Head of caudate nucleus (tissue), 42 donors: ENCODE results near the gene GSG1.
"Not testable (repeated sequence)": the region's sequence is repeated elsewhere in the genome, so short reads cannot be mapped to it uniquely, and the experiment has no call there.

ENCODE experiments used
- DNase-seq, 42 donors: peaks; one replicate each; pipeline versions ENCODE4 v3.0.0 to v3.0.0-alpha.2; 2020 to 2021; ENCODE audit warnings: mixed read lengths in 7 of 42
- intact Hi-C: fragments of 100-400 bp; cut with DNase I; formaldehyde crosslinking; loops from one replicate; pipeline ENCODE4 v1.15.0; 2022

Gene GSG1

DNA sequence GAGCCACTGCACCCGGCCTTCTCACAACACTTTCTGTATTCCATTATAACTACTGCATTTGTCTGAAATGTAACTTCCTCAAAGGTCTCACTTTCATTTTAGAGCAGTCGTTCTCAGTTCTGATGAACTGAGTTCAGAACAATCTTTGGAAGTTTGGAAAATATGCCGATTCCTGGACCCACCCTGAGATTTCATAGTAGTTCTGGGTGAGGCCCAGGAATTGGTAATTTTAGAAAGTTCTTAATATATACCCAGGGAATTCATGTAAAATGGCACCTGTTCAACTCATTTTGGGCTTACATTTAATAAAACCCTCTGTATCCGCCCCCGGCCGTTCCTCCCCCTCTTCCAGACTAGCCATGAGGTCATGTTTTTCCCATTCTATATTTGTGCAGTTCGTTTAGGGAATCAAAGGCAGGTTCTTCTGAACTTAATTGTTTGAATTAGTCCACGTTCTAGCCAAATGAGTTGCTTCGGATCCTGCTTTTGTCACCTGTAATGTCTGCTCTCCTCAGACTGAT, 5.9 kb downstream of the GSG1 start:
- no peak for DNase-seq
- intact Hi-C loops, result loop anchor here (2.0 to 10.0 kb wide), 3 partner anchors 93 to 183 kb away; partner anchors contain the start of gene HEBP1

DNA sequence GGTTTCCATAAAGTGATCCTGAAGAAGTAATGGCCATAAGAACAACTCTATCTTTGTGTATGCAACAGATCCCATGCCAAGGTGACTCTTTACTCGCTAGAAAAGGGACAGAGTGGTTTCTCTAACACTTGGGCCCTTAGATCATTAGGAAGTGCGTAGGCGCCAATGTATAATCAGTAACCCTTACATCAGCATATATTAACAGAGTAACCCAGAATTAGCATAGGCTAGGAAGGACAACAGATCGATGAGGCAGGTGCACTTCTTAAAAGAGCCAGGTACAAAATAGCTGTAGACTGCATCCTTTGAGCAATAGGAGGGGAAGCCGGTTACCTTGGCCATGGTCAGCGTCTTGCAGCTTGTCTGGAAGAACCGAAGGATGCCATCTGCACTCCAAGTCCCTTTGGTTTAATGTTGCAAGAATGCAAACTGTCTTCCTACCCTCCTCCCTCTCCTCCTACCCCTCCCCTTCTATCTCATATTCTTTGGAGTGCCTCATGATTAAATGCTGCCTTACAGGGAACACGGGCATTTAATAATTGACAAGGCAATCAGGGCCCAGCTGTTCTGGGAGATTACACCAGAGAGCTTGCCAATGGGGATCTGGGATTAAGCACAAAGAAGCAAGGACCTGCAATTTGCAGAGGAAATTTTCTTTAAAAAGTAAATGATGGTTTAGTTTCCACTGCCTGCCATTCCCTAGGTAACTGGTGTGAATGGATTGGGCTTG, 8.0 kb downstream of the GSG1 start:
- intact Hi-C loops, result loop anchor here (10.0 kb wide), 2 partner anchors 91 to 181 kb away; partner anchors contain the start of gene HEBP1
- DNase-seq, result no peak

DNA sequence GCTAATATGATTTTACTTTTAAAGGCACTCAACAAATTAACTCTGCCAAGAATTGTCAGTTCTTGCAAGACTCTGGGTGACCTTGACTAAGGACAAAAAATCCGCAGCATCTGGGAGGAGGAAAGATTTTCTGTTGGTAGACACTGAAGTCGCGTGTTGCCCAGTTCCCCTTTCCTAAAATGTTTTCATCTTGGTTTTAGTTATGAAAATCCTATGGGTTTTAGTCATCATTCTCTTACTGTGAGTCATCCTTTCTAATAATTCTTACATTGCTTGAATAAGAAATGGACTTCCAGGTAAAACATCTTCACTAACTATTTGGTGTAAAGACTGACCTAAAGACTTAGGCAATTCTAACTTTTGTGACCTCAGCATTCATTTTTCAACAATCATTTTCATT, 9.1 kb downstream of the GSG1 start:
- intact Hi-C loops, result loop anchor here (10.0 kb wide), 2 partner anchors 90 to 180 kb away; partner anchors contain the start of gene HEBP1
- no peak for DNase-seq

DNA sequence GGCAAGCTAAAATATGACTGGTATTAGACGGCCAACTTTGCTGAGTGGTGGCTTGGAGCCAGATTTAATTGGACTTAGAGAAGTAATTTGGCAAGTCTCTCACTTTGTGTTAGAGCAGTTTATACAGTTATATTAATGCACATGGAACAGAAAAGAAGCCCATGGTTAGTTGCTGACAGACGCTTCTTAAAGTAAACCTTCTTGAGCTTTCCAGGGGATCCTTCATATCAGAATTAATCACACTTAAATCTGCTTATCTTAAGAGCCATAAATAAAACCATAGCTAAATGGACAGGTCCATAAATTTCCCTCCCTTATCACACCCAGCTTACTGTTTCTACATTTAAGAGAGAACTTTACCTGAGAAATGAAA, 9.6 kb downstream of the GSG1 start:
- DNase-seq, result no peak

DNA sequence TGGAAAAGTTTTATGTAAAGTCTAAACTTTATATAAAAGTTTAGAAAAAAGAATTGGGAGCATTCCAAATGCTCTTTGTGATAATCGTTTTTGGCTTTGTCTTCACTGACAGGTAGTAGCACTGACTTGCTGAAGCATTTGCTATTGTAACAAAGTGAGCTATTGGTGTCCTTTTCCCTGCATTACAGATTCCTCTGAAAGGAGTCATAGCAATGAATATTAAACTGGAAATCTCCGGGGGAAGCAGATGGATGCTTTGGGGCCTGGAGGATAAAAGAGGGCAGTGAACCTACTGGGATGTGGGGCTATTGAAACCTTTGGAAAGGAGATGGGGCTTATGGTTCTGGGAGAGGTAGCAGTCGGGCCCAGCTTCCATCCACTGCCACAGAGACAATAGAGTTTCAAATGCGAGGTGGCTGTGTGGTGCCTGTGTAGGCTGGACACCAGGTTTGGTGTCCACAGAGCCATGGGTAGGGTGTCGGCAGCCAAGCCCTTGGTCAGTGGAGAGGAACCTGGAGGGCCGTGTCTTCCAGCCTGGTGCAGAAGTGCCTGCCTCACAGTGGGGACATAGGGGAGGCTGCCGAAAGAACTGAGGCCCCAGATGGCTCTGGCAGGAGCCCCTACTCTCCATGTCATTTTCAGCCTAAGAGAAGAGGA, 10.1 kb downstream of the GSG1 start:
- no peak for DNase-seq

More for the DNA sequence above, 9.6 kb downstream of the GSG1 start:
- intact Hi-C loops, result loop anchor here (10.0 kb wide), 2 partner anchors 89 to 179 kb away; partner anchors contain the start of gene HEBP1

DNA sequence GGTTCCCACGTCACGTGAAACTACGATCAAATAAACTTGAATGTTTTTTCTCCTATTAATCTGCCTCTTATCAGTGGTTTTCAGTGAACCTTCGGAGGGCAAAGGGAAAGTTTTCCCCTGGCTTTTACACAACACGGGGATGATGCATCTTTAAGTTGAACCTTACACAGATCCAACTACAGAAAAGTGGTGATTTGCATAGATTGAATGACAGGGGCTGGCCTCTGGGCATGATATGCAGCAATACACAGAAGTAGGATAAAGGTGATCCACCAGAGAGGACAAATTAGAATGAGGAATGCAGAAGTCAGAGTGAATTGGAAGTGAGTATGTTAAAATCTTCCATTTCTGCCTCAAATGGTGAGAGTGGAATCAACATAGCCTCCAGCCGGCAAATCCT, 11.6 kb downstream of the GSG1 start:
- intact Hi-C loops, result loop anchor here (10.0 kb wide), 2 partner anchors 87 to 177 kb away; partner anchors contain the start of gene HEBP1
- no peak for DNase-seq

More for the DNA sequence above, 10.1 kb downstream of the GSG1 start:
- intact Hi-C loops, result loop anchor here (10.0 kb wide), 2 partner anchors 89 to 179 kb away; partner anchors contain the start of gene HEBP1

DNA sequence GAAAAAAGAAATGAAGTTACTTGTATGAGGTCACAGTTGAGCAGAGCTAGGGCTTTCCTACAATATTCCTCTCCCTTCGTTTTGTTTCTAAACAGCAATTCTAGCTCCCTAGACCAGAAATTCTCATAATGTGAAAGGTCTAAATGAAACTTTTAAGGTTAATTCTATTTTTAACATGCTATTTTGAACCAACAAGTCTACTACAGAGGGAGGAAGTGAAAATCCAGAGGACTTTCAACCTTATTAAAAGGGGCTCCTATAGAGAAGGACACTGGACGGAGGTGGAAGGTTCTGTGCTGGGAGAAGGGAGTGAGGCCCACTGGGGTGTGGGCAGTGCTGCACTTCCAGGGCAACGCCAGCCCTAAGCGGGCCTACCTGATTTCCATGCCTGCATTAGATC, 13.4 kb downstream of the GSG1 start:
- DNase-seq, result no peak
- intact Hi-C loops, result loop anchor here (10.0 kb wide), 2 partner anchors 85 to 175 kb away; partner anchors contain the start of gene HEBP1

DNA sequence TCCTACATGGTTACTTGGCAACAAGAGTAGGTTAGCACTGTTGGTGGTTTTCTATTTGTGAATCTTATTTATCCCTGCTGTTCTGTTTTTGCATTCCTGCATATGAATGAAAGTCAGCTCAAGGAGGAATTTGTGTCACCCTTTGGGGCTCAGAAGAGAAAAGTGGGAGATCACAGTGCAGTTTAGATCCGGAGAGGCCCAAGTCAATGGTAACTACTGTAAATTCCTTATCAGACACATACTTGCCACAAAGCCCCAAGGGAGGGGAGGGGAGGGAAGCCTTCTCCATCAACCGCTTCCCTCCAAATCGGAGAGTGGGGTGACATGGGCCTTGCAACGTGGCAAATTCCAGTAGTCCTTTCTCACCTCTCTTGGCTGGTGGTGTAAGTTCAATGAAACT, 15.0 kb downstream of the GSG1 start:
- DNase-seq, result no peak
- intact Hi-C loops, result no loop called here

DNA sequence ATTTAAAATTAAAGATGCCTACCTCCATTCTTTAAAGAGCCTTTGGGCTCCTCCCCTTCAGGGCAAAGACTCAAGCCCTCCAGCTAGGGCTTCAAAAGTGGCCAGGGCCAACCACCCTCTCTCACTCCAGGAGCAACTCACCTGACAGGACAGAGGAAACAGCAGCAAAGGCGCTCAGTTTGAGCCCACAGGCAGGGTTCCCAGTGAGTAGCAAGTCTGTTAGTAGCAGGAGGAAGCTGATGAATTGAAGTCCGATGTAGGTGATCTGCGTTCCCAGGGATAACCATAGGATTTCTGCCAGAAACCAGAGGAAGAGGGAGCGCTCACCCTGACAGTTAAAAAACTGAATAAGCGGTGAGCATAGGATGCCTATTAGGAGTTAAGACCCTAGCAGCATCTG, 15.7 kb downstream of the GSG1 start:
- intact Hi-C loops, result no loop called here
- no peak for DNase-seq

DNA sequence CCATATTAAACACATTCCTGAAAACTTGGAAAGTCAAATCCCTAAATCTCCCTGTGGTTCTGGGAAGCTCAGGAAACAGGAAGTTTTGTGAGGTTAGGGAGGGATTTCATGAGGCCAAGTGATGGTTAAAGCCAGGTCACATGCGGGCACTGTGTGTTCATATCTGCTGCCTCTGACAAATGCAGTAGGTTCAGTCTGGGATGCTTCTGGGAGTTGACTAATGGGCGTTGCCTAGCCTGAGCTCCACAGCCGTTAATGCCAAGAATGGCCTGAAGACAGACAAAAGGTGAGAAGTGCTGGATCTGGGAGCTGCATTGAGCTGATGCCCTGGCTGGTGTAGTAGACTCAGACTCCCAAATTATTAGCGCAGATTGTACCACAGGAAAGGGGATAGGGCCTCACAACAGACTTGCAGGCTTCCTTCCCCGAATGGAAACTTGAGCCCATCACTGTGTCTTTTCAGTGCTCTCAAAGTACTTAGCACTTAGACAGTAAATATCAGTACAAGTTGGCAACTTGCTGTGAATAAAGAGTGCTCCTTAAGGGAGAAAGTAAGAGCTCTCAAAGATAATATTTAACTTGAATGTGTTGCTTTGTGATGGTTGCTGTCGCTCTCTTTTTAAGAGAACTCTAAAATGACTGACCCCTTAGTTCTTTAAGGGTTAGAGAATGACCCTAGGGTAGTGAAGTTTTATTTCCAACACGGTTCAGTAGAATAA, 17.3 kb downstream of the GSG1 start:
- intact Hi-C loops, result no loop called here

DNA sequence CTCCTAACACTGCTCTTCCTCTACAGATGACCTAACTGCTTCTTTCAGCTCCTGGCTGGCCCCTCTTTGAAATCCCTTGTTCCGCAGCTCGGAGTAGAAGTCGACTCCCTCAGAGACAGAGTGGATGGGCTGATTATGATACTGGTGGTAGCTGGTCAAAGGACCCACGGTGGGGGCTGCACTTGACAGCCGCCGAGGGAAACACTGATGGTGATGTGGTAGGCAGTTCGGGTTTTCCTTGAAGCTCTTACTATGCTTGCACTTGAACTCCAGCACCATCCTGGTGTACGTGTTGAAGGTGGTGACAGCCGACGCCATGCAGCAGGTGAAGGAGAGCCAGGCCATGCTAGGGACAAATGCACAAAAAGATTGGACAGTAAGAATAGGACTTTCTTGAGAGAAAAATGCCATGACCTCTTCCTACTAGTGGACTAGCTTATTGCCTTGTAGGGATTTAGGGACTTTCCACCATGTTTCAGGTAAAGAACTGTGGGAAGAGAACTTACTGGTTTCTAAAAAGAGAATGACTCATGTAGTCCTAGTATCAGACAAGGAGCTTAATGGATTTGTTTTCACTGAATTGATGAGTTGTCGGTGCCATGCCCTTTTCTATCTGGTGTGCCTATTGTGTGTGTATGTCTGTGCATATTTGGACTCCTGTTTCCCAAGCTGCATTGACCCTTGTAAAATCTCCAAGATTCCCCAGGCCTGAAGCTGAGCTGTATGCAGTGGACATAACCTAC, 18.4 kb downstream of the GSG1 start:
- intact Hi-C loops, result no loop called here
- DNase-seq, result no peak

More for the DNA sequence above, 17.3 kb downstream of the GSG1 start:
- DNase-seq, result no peak

DNA sequence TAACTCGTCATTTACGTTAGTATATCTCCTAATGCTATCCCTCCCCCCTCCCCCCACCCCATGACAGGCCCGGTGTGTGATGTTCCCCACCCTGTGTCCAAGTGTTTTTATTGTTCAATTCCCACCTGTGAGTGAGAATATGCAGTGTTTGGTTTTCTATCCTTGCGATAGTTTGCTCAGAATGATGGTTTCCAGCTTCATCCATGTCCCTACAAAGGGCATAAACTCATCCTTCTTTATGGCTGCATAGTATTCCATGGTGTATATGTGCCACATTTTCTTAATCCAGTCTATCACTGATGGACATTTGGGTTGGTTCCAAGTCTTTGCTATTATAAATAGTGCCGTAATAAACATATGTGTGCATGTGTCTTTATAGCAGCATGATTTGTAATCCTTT, 19.8 kb downstream of the GSG1 start:
- DNase-seq, intact Hi-C loops: not testable (repeated sequence)

DNA sequence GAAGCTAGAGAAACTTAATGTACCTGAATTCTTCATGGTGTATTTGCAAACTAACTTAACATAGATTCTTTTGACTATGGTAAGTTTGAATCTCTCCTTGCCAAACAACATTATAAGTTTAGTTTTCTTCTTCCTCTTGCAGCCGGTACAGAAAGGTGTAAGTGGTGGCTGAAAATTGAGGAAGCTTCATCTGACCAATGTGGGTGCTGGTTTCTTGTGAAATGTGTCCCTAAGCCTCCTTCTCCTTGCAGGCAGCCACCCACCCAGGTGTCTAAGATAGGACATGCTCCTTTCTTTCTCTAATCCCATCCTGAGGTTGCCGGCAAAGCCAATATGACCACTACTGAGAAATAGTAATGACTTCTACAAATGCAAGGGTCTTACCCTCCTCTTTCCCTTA, 20.6 kb downstream of the GSG1 start:
- intact Hi-C loops, result no loop called here
- no peak for DNase-seq

DNA sequence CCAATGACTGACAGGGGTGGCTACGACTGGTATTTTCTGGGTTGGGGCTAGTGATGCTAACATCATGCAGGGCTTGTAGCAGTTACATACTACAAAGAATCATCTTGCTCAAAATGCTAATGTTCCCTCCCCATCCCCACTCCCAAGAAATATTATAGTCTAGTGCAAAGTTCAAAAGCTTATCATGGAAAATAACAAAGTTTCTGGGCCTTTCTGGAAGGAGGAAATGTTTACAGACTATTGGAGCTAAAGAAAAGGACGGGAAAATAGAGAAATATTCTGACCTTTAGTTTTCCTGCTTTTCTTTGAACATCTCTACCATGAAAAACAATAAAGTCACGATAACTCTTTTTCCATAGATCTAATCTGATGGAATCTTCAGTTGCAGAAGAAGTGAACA, 23.2 kb downstream of the GSG1 start:
- no peak for DNase-seq
- intact Hi-C loops, result no loop called here

DNA sequence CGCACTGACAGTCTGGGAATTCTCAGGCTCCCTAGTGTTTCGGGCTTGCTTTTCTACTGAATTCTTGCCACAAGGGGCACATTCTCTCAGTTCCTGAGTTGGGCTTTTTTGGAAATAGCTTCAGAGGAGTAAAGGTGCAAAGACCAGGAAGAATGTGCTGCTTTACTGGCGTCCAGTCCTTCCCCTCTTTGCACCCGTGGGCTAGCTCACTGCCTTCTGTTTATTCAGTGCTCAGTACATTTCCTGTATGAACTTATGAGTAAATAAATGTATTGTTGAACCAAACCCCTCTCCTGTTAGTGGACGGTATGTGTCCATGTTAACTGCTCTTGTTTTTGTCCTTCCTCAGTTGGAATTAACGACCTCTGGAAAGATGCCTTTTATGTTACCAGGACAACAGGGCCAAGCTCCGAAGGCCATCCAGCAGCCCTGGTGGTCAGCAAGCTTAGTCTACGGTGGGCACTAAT, 24.0 kb downstream of the GSG1 start:
- peak in 1 of 42 donors; percentile 19 for DNase-seq
- intact Hi-C loops, result no loop called here

DNA sequence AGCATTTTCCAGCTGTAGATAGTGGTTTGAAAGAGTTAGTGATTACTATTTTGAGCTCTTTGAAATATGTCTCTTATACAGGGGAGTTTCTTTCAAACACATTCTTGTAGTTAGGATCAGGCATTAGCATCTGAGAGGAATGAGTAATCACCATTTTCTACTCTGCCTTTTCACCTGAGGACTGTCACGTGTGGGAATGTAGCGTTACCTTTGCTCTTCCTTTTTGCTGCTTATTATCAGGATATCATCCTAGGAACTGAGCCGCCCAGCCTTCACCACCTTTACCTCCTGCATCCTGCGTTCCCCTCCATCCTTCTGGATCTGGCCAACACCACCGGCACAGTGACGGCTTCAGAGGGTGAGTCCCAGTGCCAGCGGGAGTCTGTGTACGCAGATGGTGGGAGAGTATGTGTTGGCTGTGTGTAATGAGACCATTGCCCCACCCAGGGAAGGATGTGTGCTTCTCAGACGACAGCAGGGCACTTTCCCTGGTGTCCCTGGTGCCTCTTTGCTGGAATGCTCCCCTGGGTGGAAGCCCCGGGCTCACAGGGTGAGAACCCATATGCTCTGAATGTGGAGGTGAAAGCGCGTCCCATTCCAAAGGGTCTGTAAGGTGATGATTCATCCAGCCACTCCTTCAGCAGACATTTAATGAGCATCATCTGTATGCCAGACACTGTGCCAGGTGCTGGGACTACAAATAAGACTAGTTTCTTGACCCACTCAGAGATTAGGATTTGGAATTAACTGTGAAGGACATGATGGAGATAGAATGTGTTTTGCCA, 27.5 kb downstream of the GSG1 start:
- no peak for DNase-seq

DNA sequence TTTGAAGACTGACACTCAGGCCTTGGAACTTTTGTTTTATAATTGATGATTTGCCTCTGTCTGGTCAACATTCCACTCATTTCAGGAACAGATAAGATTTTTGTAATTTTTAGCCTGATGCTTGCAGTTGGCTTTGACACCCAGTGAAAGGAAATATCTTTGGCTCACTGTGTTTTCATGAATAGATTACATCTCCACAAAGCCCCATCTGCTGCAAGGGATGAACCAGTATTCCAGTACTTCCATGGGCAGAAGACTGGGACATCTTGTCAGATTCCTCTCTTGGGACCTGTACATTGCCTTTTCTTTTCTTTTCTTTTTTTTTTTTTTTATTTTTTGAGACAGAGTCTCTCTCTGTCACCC, 28.4 kb downstream of the GSG1 start:
- intact Hi-C loops, result no loop called here
- no peak for DNase-seq

More for the DNA sequence above, 27.5 kb downstream of the GSG1 start:
- intact Hi-C loops, result no loop called here
